Pancreas (tissue), 10 donors: Measurements from ENCODE around the gene ODC1. TPM values are rescaled to one million over a fixed set of nuclear protein-coding genes. Genes with fewer than 3 reads are reported as not detected.

Experiments used
- ATAC-seq, 4 donors: fragments of 200-7000 bp; cut with Tn5 transposase; one replicate each; pipeline versions ENCODE4 v1.8.0 to v1.9.1; 2020; ENCODE audit warnings: mild to moderate bottlenecking in 4 of 4, moderate library complexity in 4 of 4
- DNase-seq, 6 donors: peaks; one replicate each; pipeline ENCODE4 v3.0.0-alpha.2; 2020
- FAIRE-seq: peaks from 2 replicates; lab custom pipeline; 2012; peaks lifted over from hg19 to GRCh38; lab: Jason Lieb, UNC
- H3K27ac ChIP-seq, 4 donors: fragments of 200-600 bp; sonication (generic); 1 replicate in 3 of 4; 2 replicates in 1 of 4; pipeline versions ENCODE4 v1.5.0 to v1.8.0; 2020
- H3K27me3 ChIP-seq, 4 donors: fragments of 200-600 bp; one replicate each; pipeline ENCODE4 v1.8.0; 2021
- H3K36me3 ChIP-seq, 3 donors: fragments of 200-600 bp; sonication (generic) in 1 of 3; one replicate each; pipeline versions ENCODE4 v1.5.0 to v1.8.0; 2020 to 2021
- H3K4me1 ChIP-seq, 3 donors: fragments of 200-600 bp; one replicate each; pipeline ENCODE4 v1.8.0; 2021
- H3K4me3 ChIP-seq, 4 donors: fragments of 200-600 bp; sonication (generic) in 2 of 4; one replicate each; pipeline versions ENCODE4 v1.5.0 to v1.8.0; 2020 to 2021
- H3K9me3 ChIP-seq, 4 donors: fragments of 200-600 bp; one replicate each; pipeline ENCODE4 v1.8.0; 2021
- CTCF ChIP-seq, 4 donors: fragments of 200-600 bp; sonication (generic) in 3 of 4; IDR thresholded peaks; one replicate each; pipeline versions ENCODE4 v1.5.0 to v1.8.0; 2021; ENCODE audit warnings: antibody characterized with exemption in 4 of 4
- WGBS, 2 donors: extraction: QIAGEN DNeasy Blood & Tissue Kit; methylation state at CpG; one replicate each; pipeline ENCODE4 v1.1.7; 2013; 5-methylcytosine and 5-hydroxymethylcytosine counted together
- intact Hi-C, 3 donors: fragments of 100-400 bp; cut with DNase I; formaldehyde crosslinking; loops; one replicate each; pipeline versions ENCODE4 v1.11.1 to v1.14.2; 2022
- polyA plus RNA-seq, 2 donors: library from polyadenylated mRNA; stranded (reverse); fragments of 200-250 nt; gene quantifications; one replicate each; pipeline ENCODE4 v1.2.3, GENCODE V29; 2013
- total RNA-seq, 6 donors: library from RNA; stranded (reverse); fragmentation: NEBNext Ultra II Directional in 4 of 6; extraction: Animal tissue kit (Norgen Biotek cat#: 25700) in 4 of 6; gene quantifications; one replicate each; pipeline versions ENCODE4 v1.2.1 to v1.2.4, GENCODE V29; 2021 to 2023
- donor health status: healthy with polysubstance abuse.
- donor health status: DM: no; HTN: no; CAD: no; lungs with moderate emphysema.
- donor health status: DM: no; HTN: no; CAD: no.
- donor health status: control.
- donor health status: control.
- donor health status: Bipolar disorder and iron deficiency.
- donor health status: DM: yes; HTN: yes; CAD: no.
- donor health status: DM: no; HTN: no; CAD: no.
- donor health status: DM: no; HTN: no; CAD: no.
- donor health status: DM: yes; HTN: yes; CAD: no.

The ODC1 gene
- total and polyA plus RNA-seq, 8 donors = 9.3 to 52.2 (median 28.5) TPM

- no peaks in the 10 kb centered on the region for H3K36me3 ChIP-seq
- TF ChIP-seq CTCF (IDR thresholded peaks at IDR 0.05) = no peak
- WGBS, 2 donors = 84 to 86% methylated on average over 7 of the region's 7 CpGs
- intact Hi-C loops = no loop called here
- H3K4me1 ChIP-seq = peaks cover 7 to 10% (median 9%) of the 10 kb centered on the region in 3 donors
- FAIRE-seq (no peak), DNase-seq (no peak), ATAC-seq (no peak)
- H3K27ac ChIP-seq = no peak overlapping the region
- H3K4me3 ChIP-seq = no peak overlapping the region
- H3K9me3 ChIP-seq = no peaks in the 10 kb centered on the region
- H3K27me3 ChIP-seq = no peaks in the 10 kb centered on the region
Observed at GRCh38 chr2:10454505-10454904, 6.4 kb upstream of the ODC1 start.

- Histone ChIP-seq H3K9me3 (no peaks in the 10 kb centered on the region), H3K4me3 (no peak overlapping the region), H3K27ac (no peak overlapping the region), H3K36me3 (no peaks in the 10 kb centered on the region), H3K27me3 (no peaks in the 10 kb centered on the region), H3K4me1 (peaks cover 7 to 14% (median 12%) of the 10 kb centered on the region in 3 donors)
- ATAC-seq (no peak), DNase-seq (no peak), FAIRE-seq (no peak)
- intact Hi-C loops = no loop called here
- 92 to 95% methylated on average over 9 of the region's 9 CpGs for WGBS, 2 donors
- TF ChIP-seq CTCF (IDR thresholded peaks at IDR 0.05) = no peak
Observed at GRCh38 chr2:10453905-10454298, 5.8 kb upstream of the ODC1 start.

- Histone ChIP-seq H3K36me3 (no peaks in the 10 kb centered on the region), H3K27me3 (no peaks in the 10 kb centered on the region), H3K4me3 (no peak overlapping the region), H3K27ac (no peak overlapping the region), H3K9me3 (no peaks in the 10 kb centered on the region), H3K4me1 (peaks cover 7 to 14% (median 12%) of the 10 kb centered on the region in 3 donors)
- intact Hi-C loops = no loop called here
- ATAC-seq = no peak
- WGBS, 2 donors = 87 to 93% methylated on average over 17 of the region's 17 CpGs
- no peak for FAIRE-seq
- no peak for DNase-seq
- TF ChIP-seq CTCF (IDR thresholded peaks at IDR 0.05) = no peak
Observed at GRCh38 chr2:10452956-10453904, 5.1 kb upstream of the ODC1 start.

- ATAC-seq (peak in 3 of 4 donors; percentile 11 to 31 (median 21)), DNase-seq (peak in 5 of 6 donors; percentile 62 to 82 (median 76)), FAIRE-seq (no peak)
- Histone ChIP-seq H3K4me3 (no peak overlapping the region), H3K36me3 (no peaks in the 10 kb centered on the region), H3K27ac (peak overlapping the region in 2 of 4 donors; percentile 47 to 51), H3K9me3 (no peaks in the 10 kb centered on the region), H3K4me1 (peaks cover 0 to 5% (median 3%) of the 10 kb centered on the region in 3 donors), H3K27me3 (no peaks in the 10 kb centered on the region)
- TF ChIP-seq CTCF (IDR thresholded peaks at IDR 0.05) = no peak
- intact Hi-C loops = no loop called here
- 37 to 42% methylated on average over 3 of the region's 3 CpGs for WGBS, 2 donors
Observed at GRCh38 chr2:10452312-10452711, 4.2 kb upstream of the ODC1 start.

GRCh38 chr2:10451819-10452218, 3.7 kb upstream of the ODC1 start:
- Histone ChIP-seq H3K9me3 (no peaks in the 10 kb centered on the region), H3K4me3 (no peak overlapping the region), H3K27ac (peak overlapping the region in 2 of 4 donors; percentile 47 to 51), H3K36me3 (no peaks in the 10 kb centered on the region), H3K4me1 (peaks cover 2 to 8% (median 4%) of the 10 kb centered on the region in 3 donors), H3K27me3 (no peaks in the 10 kb centered on the region)
- DNase-seq (no peak), ATAC-seq (no peak), FAIRE-seq (no peak)
- WGBS, 2 donors = 88 to 90% methylated on average over 6 of the region's 6 CpGs
- TF ChIP-seq CTCF (IDR thresholded peaks at IDR 0.05) = no peak
- intact Hi-C loops = no loop called here
